Panc1 (cell line): ENCODE results near the gene ZNF736. TPM values are rescaled to one million over a fixed set of nuclear protein-coding genes. Genes with fewer than 3 reads are reported as not detected.
"Not testable (repeated sequence)": the region's sequence is repeated elsewhere in the genome, so short reads cannot be mapped to it uniquely, and the experiment has no call there.

ENCODE experiments used
- ATAC-seq: fragments of 200-7000 bp; cut with Tn5 transposase; 2 replicates; pipeline ENCODE4 v1.9.1; 2020; ENCODE audit warnings: mild to moderate bottlenecking, moderate library complexity
- BruUV-seq: library from RNA; stranded (reverse); fragments of 400-500 nt; replicated peaks from 2 replicates; lab custom pipeline; 2021; lab: Mats Ljungman, UMichigan
- CTCF ChIA-PET: fragments of 300-600 bp; sonication (Branson Sonifier 250); formaldehyde crosslinking; loops from one replicate; lab custom pipeline; 2022; ENCODE audit warnings: antibody characterized with exemption; lab: Charles Lee
- POLR2A ChIA-PET: fragments of 300-600 bp; sonication (Branson Sonifier 250); formaldehyde crosslinking; loops from one replicate; lab custom pipeline; 2022; ENCODE audit warnings: antibody characterized with exemption; lab: Charles Lee
- DNase-seq: peaks from one replicate; pipeline ENCODE4 v3.0.0-alpha.2; 2010; ENCODE audit warnings: low read depth, low spot score
- H3K27ac ChIP-seq: 2 replicates; pipeline ENCODE4 v1.5.1; 2011; ENCODE audit warnings: mild to moderate bottlenecking, low read length, inconsistent platforms
- H3K27me3 ChIP-seq: fragments of 200-500 bp; sonication (Bioruptor generic); 2 replicates; pipeline ENCODE4 v1.6.0; 2014; ENCODE audit warnings: low read length, inconsistent platforms; ENCODE audit not compliant: control insufficient read depth, insufficient read depth
- H3K36me3 ChIP-seq: fragments of 200-500 bp; sonication (Bioruptor generic); 2 replicates; pipeline ENCODE4 v1.5.1; 2014; ENCODE audit warnings: inconsistent platforms, mild to moderate bottlenecking, low read length, moderate library complexity; ENCODE audit not compliant: control insufficient read depth, insufficient read depth
- H3K4me1 ChIP-seq: 2 replicates; pipeline ENCODE4 v1.5.1; 2011; ENCODE audit warnings: inconsistent platforms, mild to moderate bottlenecking, low read length, moderate library complexity; ENCODE audit not compliant: control insufficient read depth, insufficient read depth
- H3K4me3 ChIP-seq, 2 experiments: 2 replicates each; pipeline ENCODE4 v1.5.1; 2011 to 2012; ENCODE audit warnings: low read depth in 2 of 2, low read length in 2 of 2, mild to moderate bottlenecking in 2 of 2, inconsistent platforms in 1 of 2, moderate library complexity in 1 of 2
- H3K9me3 ChIP-seq: fragments of 200-500 bp; sonication (Bioruptor generic); 2 replicates; pipeline ENCODE4 v1.5.1; 2014; ENCODE audit warnings: low read depth, mild to moderate bottlenecking, inconsistent platforms, low read length, moderate library complexity; ENCODE audit not compliant: control insufficient read depth, insufficient read depth
- POLR2AphosphoS5 ChIP-seq: IDR thresholded peaks from 2 replicates; pipeline ENCODE4 v1.6.1; 2012; ENCODE audit warnings: mild to moderate bottlenecking, low read depth, low read length, moderate library complexity
- SIN3A ChIP-seq: IDR thresholded peaks from 2 replicates; pipeline ENCODE4 v1.6.1; 2012; ENCODE audit warnings: low read depth, mild to moderate bottlenecking, low read length, moderate library complexity, borderline replicate concordance; ENCODE audit not compliant: insufficient read depth
- TCF7L2 ChIP-seq: IDR thresholded peaks from 2 replicates; pipeline ENCODE4 v1.6.1; 2011; ENCODE audit warnings: mild to moderate bottlenecking, low read depth, low read length, inconsistent platforms
- in situ Hi-C: cut with HindIII; loops from 2 replicates; pipeline ENCODE4 v1.10.0; 2016; ENCODE audit warnings: low sequenced_read_pairs, low pct_unique_long_range_greater_than_20kb
- intact Hi-C: fragments of 100-400 bp; cut with micrococcal nuclease; formaldehyde crosslinking; loops from one replicate; pipeline ENCODE4 v1.10.0; 2022; ENCODE audit not compliant: unreplicated experiment
- total RNA-seq: library from RNA; stranded (reverse); gene quantifications from one replicate; pipeline ENCODE4 v1.2.1, GENCODE V29; 2021; ENCODE audit not compliant: unreplicated experiment
- TF ChIP-seq, protein P1 (sequence below): fragments of 450-650 bp; IDR thresholded peaks from 2 replicates; pipeline ENCODE4 v1.5.1; 2017; ENCODE audit warnings: mild to moderate bottlenecking
- TF ChIP-seq, protein P2 (sequence below), 2 experiments: IDR thresholded peaks; 2 replicates each; pipeline ENCODE4 v1.6.1; 2011 to 2012; ENCODE audit warnings: low read depth in 2 of 2, control low read depth in 1 of 2, low read length in 1 of 2, mild to moderate bottlenecking in 1 of 2, moderate library complexity in 1 of 2; ENCODE audit not compliant: insufficient read depth in 1 of 2

The ZNF736 gene
- total RNA-seq, 1 experiment from 2014 or later, result 29.0 TPM

DNA sequence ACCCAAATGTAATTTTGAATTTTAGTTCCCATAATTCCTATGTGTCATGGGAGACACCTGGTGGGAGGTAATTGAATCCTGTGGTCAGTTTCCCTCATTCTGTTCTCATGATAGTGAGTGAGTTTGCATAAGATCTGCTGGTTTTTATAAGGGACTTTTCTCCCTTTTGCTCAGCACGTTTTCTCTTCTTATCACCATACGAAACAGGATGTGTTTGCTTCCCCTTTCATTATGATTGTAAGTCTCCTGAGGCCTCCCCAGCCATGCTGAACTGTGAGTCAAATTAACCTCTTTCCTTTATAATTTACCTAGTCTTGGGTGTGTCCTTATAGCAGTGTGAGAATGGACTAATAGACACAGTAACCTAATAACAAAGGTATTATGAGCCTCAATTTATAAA lies 36.1 kb upstream of the ZNF736 start:
- DNase-seq, result no peak
- H3K27me3 ChIP-seq, result no peaks in the 10 kb centered on the region
- H3K4me3 ChIP-seq, result no peak overlapping the region
- ChIA-PET CTCF (no interaction called here), POLR2A (no interaction called here)
- ATAC-seq, result no peak
- intact Hi-C loops, result no loop called here
- H3K9me3 ChIP-seq, result peaks cover 9% of the 10 kb centered on the region; the same call in 1 of the 2 replicates
- no peak overlapping the region for H3K27ac ChIP-seq
- H3K4me1 ChIP-seq, result no peaks in the 10 kb centered on the region
- H3K36me3 ChIP-seq, result no peaks in the 10 kb centered on the region
- in situ Hi-C loops, result no loop called here
- TF ChIP-seq, protein P1, sequence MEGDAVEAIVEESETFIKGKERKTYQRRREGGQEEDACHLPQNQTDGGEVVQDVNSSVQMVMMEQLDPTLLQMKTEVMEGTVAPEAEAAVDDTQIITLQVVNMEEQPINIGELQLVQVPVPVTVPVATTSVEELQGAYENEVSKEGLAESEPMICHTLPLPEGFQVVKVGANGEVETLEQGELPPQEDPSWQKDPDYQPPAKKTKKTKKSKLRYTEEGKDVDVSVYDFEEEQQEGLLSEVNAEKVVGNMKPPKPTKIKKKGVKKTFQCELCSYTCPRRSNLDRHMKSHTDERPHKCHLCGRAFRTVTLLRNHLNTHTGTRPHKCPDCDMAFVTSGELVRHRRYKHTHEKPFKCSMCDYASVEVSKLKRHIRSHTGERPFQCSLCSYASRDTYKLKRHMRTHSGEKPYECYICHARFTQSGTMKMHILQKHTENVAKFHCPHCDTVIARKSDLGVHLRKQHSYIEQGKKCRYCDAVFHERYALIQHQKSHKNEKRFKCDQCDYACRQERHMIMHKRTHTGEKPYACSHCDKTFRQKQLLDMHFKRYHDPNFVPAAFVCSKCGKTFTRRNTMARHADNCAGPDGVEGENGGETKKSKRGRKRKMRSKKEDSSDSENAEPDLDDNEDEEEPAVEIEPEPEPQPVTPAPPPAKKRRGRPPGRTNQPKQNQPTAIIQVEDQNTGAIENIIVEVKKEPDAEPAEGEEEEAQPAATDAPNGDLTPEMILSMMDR, result no peak
- no peak for TF ChIP-seq SIN3A
- no peak for TF ChIP-seq POLR2AphosphoS5
- no TSS peak for BruUV-seq

DNA sequence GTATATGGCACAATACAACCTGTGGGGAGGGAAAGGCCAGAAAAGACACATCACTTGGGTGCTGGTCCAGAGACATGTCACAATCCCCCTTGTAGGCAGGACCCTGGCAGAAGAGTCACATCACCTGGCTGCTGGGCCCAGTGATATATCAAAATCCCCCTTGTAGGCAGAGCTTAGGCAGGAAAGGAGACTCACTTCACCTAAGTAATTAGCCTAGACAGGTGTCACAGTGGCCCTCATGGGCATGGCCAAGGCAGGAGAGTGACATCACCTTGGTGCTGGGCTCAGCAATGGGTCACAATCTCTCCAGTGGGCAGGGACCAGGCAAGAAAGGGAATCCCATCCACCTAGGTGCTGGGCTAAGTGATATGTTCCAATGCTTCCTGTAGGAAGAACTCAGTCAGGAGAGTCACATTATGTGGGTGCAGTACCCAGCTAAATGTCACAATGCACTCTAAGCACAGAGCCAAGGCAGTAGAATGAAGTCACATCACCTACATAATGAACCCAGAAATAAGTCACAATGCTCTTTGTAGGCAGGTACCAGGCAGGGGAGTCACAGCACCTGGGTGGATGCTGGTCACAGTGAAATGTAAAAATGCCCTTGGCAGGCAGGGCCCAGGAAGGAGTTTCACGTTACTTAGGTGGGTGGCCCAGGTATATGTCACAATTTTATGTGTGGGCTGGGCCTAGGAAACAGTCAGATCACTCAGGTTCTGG lies 18.9 kb upstream of the ZNF736 start:
- ChIA-PET CTCF (no interaction called here), POLR2A (no interaction called here)
- no peaks in the 10 kb centered on the region for H3K27me3 ChIP-seq
- no peaks in the 10 kb centered on the region for H3K36me3 ChIP-seq
- intact Hi-C loops, result no loop called here
- BruUV-seq, result no TSS peak
- DNase-seq (no peak), ATAC-seq (no peak)
- in situ Hi-C loops, result no loop called here
- H3K4me3 ChIP-seq, result no peak overlapping the region
- no peaks in the 10 kb centered on the region for H3K9me3 ChIP-seq
- TF ChIP-seq POLR2AphosphoS5 (no peak), SIN3A (no peak), TCF7L2 (no peak)
- TF ChIP-seq, protein P1, result no peak
- TF ChIP-seq, protein P2, sequence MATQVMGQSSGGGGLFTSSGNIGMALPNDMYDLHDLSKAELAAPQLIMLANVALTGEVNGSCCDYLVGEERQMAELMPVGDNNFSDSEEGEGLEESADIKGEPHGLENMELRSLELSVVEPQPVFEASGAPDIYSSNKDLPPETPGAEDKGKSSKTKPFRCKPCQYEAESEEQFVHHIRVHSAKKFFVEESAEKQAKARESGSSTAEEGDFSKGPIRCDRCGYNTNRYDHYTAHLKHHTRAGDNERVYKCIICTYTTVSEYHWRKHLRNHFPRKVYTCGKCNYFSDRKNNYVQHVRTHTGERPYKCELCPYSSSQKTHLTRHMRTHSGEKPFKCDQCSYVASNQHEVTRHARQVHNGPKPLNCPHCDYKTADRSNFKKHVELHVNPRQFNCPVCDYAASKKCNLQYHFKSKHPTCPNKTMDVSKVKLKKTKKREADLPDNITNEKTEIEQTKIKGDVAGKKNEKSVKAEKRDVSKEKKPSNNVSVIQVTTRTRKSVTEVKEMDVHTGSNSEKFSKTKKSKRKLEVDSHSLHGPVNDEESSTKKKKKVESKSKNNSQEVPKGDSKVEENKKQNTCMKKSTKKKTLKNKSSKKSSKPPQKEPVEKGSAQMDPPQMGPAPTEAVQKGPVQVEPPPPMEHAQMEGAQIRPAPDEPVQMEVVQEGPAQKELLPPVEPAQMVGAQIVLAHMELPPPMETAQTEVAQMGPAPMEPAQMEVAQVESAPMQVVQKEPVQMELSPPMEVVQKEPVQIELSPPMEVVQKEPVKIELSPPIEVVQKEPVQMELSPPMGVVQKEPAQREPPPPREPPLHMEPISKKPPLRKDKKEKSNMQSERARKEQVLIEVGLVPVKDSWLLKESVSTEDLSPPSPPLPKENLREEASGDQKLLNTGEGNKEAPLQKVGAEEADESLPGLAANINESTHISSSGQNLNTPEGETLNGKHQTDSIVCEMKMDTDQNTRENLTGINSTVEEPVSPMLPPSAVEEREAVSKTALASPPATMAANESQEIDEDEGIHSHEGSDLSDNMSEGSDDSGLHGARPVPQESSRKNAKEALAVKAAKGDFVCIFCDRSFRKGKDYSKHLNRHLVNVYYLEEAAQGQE (IDR thresholded peaks at IDR 0.05; ENCODE audit: insufficient read depth in 1 of 2, low read depth in 2 of 2, low read length in 1 of 2), result no peak
- H3K4me1 ChIP-seq, result no peaks in the 10 kb centered on the region
- H3K27ac ChIP-seq, result no peak overlapping the region

DNA sequence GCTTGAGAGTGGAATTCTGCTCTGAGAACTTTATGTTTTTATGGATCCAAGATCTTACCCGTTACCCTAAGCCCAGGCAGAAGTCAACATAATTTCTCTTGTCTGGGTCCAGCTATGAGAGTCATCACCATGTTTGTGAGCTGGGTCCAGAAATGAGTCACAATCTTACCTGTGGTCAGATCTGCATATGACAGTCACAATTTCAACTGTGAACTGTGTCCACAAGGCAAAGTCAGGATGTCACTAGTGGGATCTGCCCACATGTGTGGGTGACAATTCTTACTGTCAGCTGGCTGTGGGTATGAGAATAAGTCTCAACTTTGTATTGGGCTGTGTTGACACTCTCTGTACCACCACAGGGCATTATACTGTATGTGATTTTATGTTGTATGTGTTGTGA lies 16.3 kb upstream of the ZNF736 start:
- BruUV-seq, H3K27me3 ChIP-seq, ATAC-seq, in situ Hi-C loops, POLR2A ChIA-PET, H3K9me3 ChIP-seq, H3K36me3 ChIP-seq, H3K4me1 ChIP-seq, H3K27ac ChIP-seq, CTCF ChIA-PET, intact Hi-C loops, DNase-seq, H3K4me3 ChIP-seq: not testable (repeated sequence)
